ENCODE data around the gene TBL1X. TPM values are rescaled to one million over a fixed set of nuclear protein-coding genes. Genes with fewer than 3 reads are reported as not detected.

The TBL1X gene
- total and polyA plus RNA-seq, 2 of the 4 experiments (the other 2 are of a cell fraction), result 16.2 to 20.8 TPM

GRCh38 chrX:9730078-9730477 is 265.2 kb downstream of the TBL1X start:
- in situ Hi-C loops (cut with MboI; ENCODE audit: low sequenced_read_pairs) (no loop called here), intact Hi-C loops (cut with micrococcal nuclease) (loop anchor here (5.0 kb wide), 1 partner anchor 387 kb away; no protein-coding TSS in a partner anchor), dilution Hi-C loops (cut with HindIII; ENCODE audit: low sequenced_read_pairs, unreplicated experiment) (no loop called here)
- DNase-seq (no peak), ATAC-seq (ENCODE audit: low read depth) (no peak)
- Histone ChIP-seq H2BK120ac (ENCODE audit: low read depth, low read length) (no peak overlapping the region), H2AK9ac (replicated peaks; ENCODE audit: low read depth, low read length, poor library complexity) (no peak overlapping the region), H3K27me3 (ENCODE audit: control insufficient read depth, insufficient read depth, low read length) (no peaks in the 10 kb centered on the region), H2BK20ac (ENCODE audit: low read depth, low read length) (no peak overlapping the region), H3K79me1 (ENCODE audit: low read depth in 1 of 2, low read length in 2 of 2) (no peaks in the 10 kb centered on the region), H4K20me1 (ENCODE audit: insufficient read depth, low read length) (no peaks in the 10 kb centered on the region), H3K4me3 (ENCODE audit: insufficient read depth, low read depth, low read length) (no peak overlapping the region), H3K36me3 (ENCODE audit: control insufficient read depth, insufficient read depth, low read length) (no peaks in the 10 kb centered on the region), H3K4ac (ENCODE audit: low read depth, low read length) (no peak overlapping the region), H3K4me2 (ENCODE audit: low read depth, low read length) (no peak overlapping the region), H3K56ac (ENCODE audit: extremely low read depth, insufficient read depth, low read length) (no peak overlapping the region), H2BK5ac (ENCODE audit: low read depth, low read length, poor library complexity, severe bottlenecking) (no peak overlapping the region), H4K8ac (ENCODE audit: low read depth in 2 of 2, low read length in 2 of 2) (no peak overlapping the region), H3K18ac (ENCODE audit: low read depth, low read length) (no peak overlapping the region), H2BK15ac (ENCODE audit: low read depth, low read length) (no peak overlapping the region), H3K9me3 (ENCODE audit: control insufficient read depth, insufficient read depth, low read length) (peaks cover 17% of the 10 kb centered on the region), H3K9ac (ENCODE audit: low read depth, low read length) (no peak overlapping the region), H3K14ac (replicated peaks; ENCODE audit: low read depth, low read length) (no peak overlapping the region), H2AK5ac (ENCODE audit: low read depth, low read length) (no peak overlapping the region), H2AFZ (replicated peaks; ENCODE audit: low read length, poor library complexity) (no peak overlapping the region), H4K5ac (ENCODE audit: low read depth, low read length) (no peak overlapping the region), H3K9me1 (ENCODE audit: insufficient read depth, low read length) (no peaks in the 10 kb centered on the region), H4K91ac (ENCODE audit: insufficient read depth, low read depth, low read length) (no peak overlapping the region), H3K23ac (ENCODE audit: low read depth, low read length) (no peak overlapping the region), H3K4me1 (ENCODE audit: control insufficient read depth, insufficient read depth, low read length) (no peaks in the 10 kb centered on the region), H3K27ac (ENCODE audit: insufficient read depth, low read length) (no peak overlapping the region)
- ChIA-PET POLR2A (ENCODE audit: unreplicated experiment) (no interaction called here), CTCF (no interaction called here)
- TF ChIP-seq CTCF (conservative IDR thresholded peaks at IDR 0.05; ENCODE audit: low read depth, low read length), result no peak
- no peak for TF ChIP-seq FOS (IDR thresholded peaks at IDR 0.05; ENCODE audit: low read depth, low read length)
- no peak for TF ChIP-seq RCOR1 (IDR thresholded peaks at IDR 0.05; ENCODE audit: insufficient replicate concordance, low read length)
- TF ChIP-seq RFX5 (IDR thresholded peaks at IDR 0.05; ENCODE audit: low read depth, low read length), result no peak
- no peak for TF ChIP-seq CHD1 (IDR thresholded peaks at IDR 0.05; ENCODE audit: low read depth, low read length)
- TF ChIP-seq RAD21 (IDR thresholded peaks at IDR 0.05; ENCODE audit: low read length), result no peak
- TF ChIP-seq MXI1 (IDR thresholded peaks at IDR 0.05; ENCODE audit: borderline replicate concordance, low read depth, low read length), result no peak
- TF ChIP-seq POLR2A (IDR thresholded peaks at IDR 0.05; ENCODE audit: low read depth, low read length), result no peak
- no peak for TF ChIP-seq CEBPB (IDR thresholded peaks at IDR 0.05; ENCODE audit: low read depth, low read length)
- TF ChIP-seq SMC3 (IDR thresholded peaks at IDR 0.05; ENCODE audit: low read depth, low read length), result no peak
- no peak for TF ChIP-seq MAFK (IDR thresholded peaks at IDR 0.05; ENCODE audit: low read depth, low read length)
- BruUV-seq (replicated peaks), result no TSS peak
- WGBS, 2 experiments (ENCODE audit: extremely low coverage in 2 of 2, insufficient read length in 1 of 2), result no CpG with 5 or more reads among the region's 3 CpGs

All from IMR-90 (cell line).